Panc1 (cell line): ENCODE data around the gene CDIP1. TPM values are rescaled to one million over a fixed set of nuclear protein-coding genes. Genes with fewer than 3 reads are reported as not detected.

Experiments used
- ATAC-seq: fragments of 200-7000 bp; cut with Tn5 transposase; 2 replicates; pipeline ENCODE4 v1.9.1; 2020; ENCODE audit warnings: mild to moderate bottlenecking, moderate library complexity
- BruUV-seq: library from RNA; stranded (reverse); fragments of 400-500 nt; replicated peaks from 2 replicates; lab custom pipeline; 2021; lab: Mats Ljungman, UMichigan
- CTCF ChIA-PET: fragments of 300-600 bp; sonication (Branson Sonifier 250); formaldehyde crosslinking; loops from one replicate; lab custom pipeline; 2022; ENCODE audit warnings: antibody characterized with exemption; lab: Charles Lee
- POLR2A ChIA-PET: fragments of 300-600 bp; sonication (Branson Sonifier 250); formaldehyde crosslinking; loops from one replicate; lab custom pipeline; 2022; ENCODE audit warnings: antibody characterized with exemption; lab: Charles Lee
- DNase-seq: peaks from one replicate; pipeline ENCODE4 v3.0.0-alpha.2; 2010; ENCODE audit warnings: low read depth, low spot score
- H3K27ac ChIP-seq: 2 replicates; pipeline ENCODE4 v1.5.1; 2011; ENCODE audit warnings: mild to moderate bottlenecking, low read length, inconsistent platforms
- H3K27me3 ChIP-seq: fragments of 200-500 bp; sonication (Bioruptor generic); 2 replicates; pipeline ENCODE4 v1.6.0; 2014; ENCODE audit warnings: low read length, inconsistent platforms; ENCODE audit not compliant: control insufficient read depth, insufficient read depth
- H3K36me3 ChIP-seq: fragments of 200-500 bp; sonication (Bioruptor generic); 2 replicates; pipeline ENCODE4 v1.5.1; 2014; ENCODE audit warnings: inconsistent platforms, mild to moderate bottlenecking, low read length, moderate library complexity; ENCODE audit not compliant: control insufficient read depth, insufficient read depth
- H3K4me1 ChIP-seq: 2 replicates; pipeline ENCODE4 v1.5.1; 2011; ENCODE audit warnings: inconsistent platforms, mild to moderate bottlenecking, low read length, moderate library complexity; ENCODE audit not compliant: control insufficient read depth, insufficient read depth
- H3K4me3 ChIP-seq, 2 experiments: 2 replicates each; pipeline ENCODE4 v1.5.1; 2011 to 2012; ENCODE audit warnings: low read depth in 2 of 2, low read length in 2 of 2, mild to moderate bottlenecking in 2 of 2, inconsistent platforms in 1 of 2, moderate library complexity in 1 of 2
- H3K9me3 ChIP-seq: fragments of 200-500 bp; sonication (Bioruptor generic); 2 replicates; pipeline ENCODE4 v1.5.1; 2014; ENCODE audit warnings: low read depth, mild to moderate bottlenecking, inconsistent platforms, low read length, moderate library complexity; ENCODE audit not compliant: control insufficient read depth, insufficient read depth
- CTCF ChIP-seq: fragments of 450-650 bp; IDR thresholded peaks from 2 replicates; pipeline ENCODE4 v1.5.1; 2017; ENCODE audit warnings: mild to moderate bottlenecking
- POLR2AphosphoS5 ChIP-seq: IDR thresholded peaks from 2 replicates; pipeline ENCODE4 v1.6.1; 2012; ENCODE audit warnings: mild to moderate bottlenecking, low read depth, low read length, moderate library complexity
- REST ChIP-seq, 2 experiments: IDR thresholded peaks; 2 replicates each; pipeline ENCODE4 v1.6.1; 2011 to 2012; ENCODE audit warnings: low read depth in 2 of 2, control low read depth in 1 of 2, low read length in 1 of 2, mild to moderate bottlenecking in 1 of 2, moderate library complexity in 1 of 2; ENCODE audit not compliant: insufficient read depth in 1 of 2
- SIN3A ChIP-seq: IDR thresholded peaks from 2 replicates; pipeline ENCODE4 v1.6.1; 2012; ENCODE audit warnings: low read depth, mild to moderate bottlenecking, low read length, moderate library complexity, borderline replicate concordance; ENCODE audit not compliant: insufficient read depth
- TCF7L2 ChIP-seq: IDR thresholded peaks from 2 replicates; pipeline ENCODE4 v1.6.1; 2011; ENCODE audit warnings: mild to moderate bottlenecking, low read depth, low read length, inconsistent platforms
- in situ Hi-C: cut with HindIII; loops from 2 replicates; pipeline ENCODE4 v1.10.0; 2016; ENCODE audit warnings: low sequenced_read_pairs, low pct_unique_long_range_greater_than_20kb
- intact Hi-C: fragments of 100-400 bp; cut with micrococcal nuclease; formaldehyde crosslinking; loops from one replicate; pipeline ENCODE4 v1.10.0; 2022; ENCODE audit not compliant: unreplicated experiment
- total RNA-seq: library from RNA; stranded (reverse); gene quantifications from one replicate; pipeline ENCODE4 v1.2.1, GENCODE V29; 2021; ENCODE audit not compliant: unreplicated experiment

Gene CDIP1
- total RNA-seq, 1 experiment from 2014 or later: 26.8 TPM

- in situ Hi-C loops: no loop called here
- POLR2A ChIA-PET: no interaction called here
- Histone ChIP-seq H3K27me3 (no peaks in the 10 kb centered on the region), H3K4me1 (no peaks in the 10 kb centered on the region), H3K36me3 (no peaks in the 10 kb centered on the region), H3K4me3 (no peak overlapping the region), H3K9me3 (no peaks in the 10 kb centered on the region), H3K27ac (no peak overlapping the region)
- ATAC-seq (no peak), DNase-seq (no peak)
- no TSS peak for BruUV-seq
- TF ChIP-seq TCF7L2 (no peak), POLR2AphosphoS5 (no peak), CTCF (no peak), REST (IDR thresholded peaks at IDR 0.05; ENCODE audit: insufficient read depth in 1 of 2, low read depth in 2 of 2, low read length in 1 of 2) (no peak), SIN3A (no peak)
- intact Hi-C loops: no loop called here
- CTCF ChIA-PET: interaction anchor here (1.0 kb wide), 1 partner anchor 15 kb away, joined by 4 read pairs; no protein-coding TSS in a partner anchor
These were observed 32.2 kb upstream of the CDIP1 start for GRCh38 chr16:4570688-4571321.

GRCh38 chr16:4570086-4570485 lies 31.5 kb upstream of the CDIP1 start:
- in situ Hi-C loops: no loop called here
- no TSS peak for BruUV-seq
- Histone ChIP-seq H3K27ac (no peak overlapping the region), H3K36me3 (no peaks in the 10 kb centered on the region), H3K4me3 (no peak overlapping the region), H3K27me3 (no peaks in the 10 kb centered on the region), H3K4me1 (no peaks in the 10 kb centered on the region), H3K9me3 (no peaks in the 10 kb centered on the region)
- CTCF ChIA-PET: no interaction called here
- TF ChIP-seq SIN3A: no peak
- POLR2A ChIA-PET: interaction anchor here (0.7 kb wide), 1 partner anchor 94 kb away, joined by 4 read pairs; the partner anchor contains the start of gene HMOX2
- intact Hi-C loops: no loop called here
- DNase-seq: no peak
- ATAC-seq: no peak

GRCh38 chr16:4566144-4566543 lies 27.6 kb upstream of the CDIP1 start:
- Histone ChIP-seq H3K36me3 (no peaks in the 10 kb centered on the region), H3K4me3 (no peak overlapping the region), H3K4me1 (no peaks in the 10 kb centered on the region), H3K27ac (no peak overlapping the region), H3K9me3 (no peaks in the 10 kb centered on the region), H3K27me3 (no peaks in the 10 kb centered on the region)
- intact Hi-C loops (no loop called here), in situ Hi-C loops (no loop called here)
- TF ChIP-seq SIN3A (no peak), CTCF (no peak), TCF7L2 (no peak), POLR2AphosphoS5 (no peak), REST (IDR thresholded peaks at IDR 0.05; ENCODE audit: insufficient read depth in 1 of 2, low read depth in 2 of 2, low read length in 1 of 2) (no peak)
- no TSS peak for BruUV-seq
- ChIA-PET POLR2A (no interaction called here), CTCF (no interaction called here)
- DNase-seq (no peak), ATAC-seq (no peak)
